ENCODE measurements around the gene TMEM229B.

TMEM229B gene

GRCh38 chr14:67487937-67488893 lies at the start of gene TMEM229B:
Gene TMEM229B, minus strand, starts transcription at chr14:67488721. Its CDS starts 14,798 bp downstream, at chr14:67473923.
- DNase-seq: no peak

- no peak for DNase-seq
These were observed 49.2 kb upstream of the TMEM229B start for GRCh38 chr14:67537736-67538135.

GRCh38 chr14:67536087-67536486 lies 47.6 kb upstream of the TMEM229B start:
- DNase-seq: no peak

GRCh38 chr14:67533754-67534085 lies 45.2 kb upstream of the TMEM229B start:
- DNase-seq: no peak

GRCh38 chr14:67532998-67533753 lies 44.7 kb upstream of the TMEM229B start, which contains the start of gene PLEKHH1:
Gene PLEKHH1, plus strand, starts transcription at chr14:67533290. Its CDS starts 8,578 bp downstream, at chr14:67541868.
- peak; percentile 70 for DNase-seq

- DNase-seq: no peak
These were observed 44.1 kb upstream of the TMEM229B start for GRCh38 chr14:67532606-67532997.

- no peak for DNase-seq
These were observed 41.7 kb upstream of the TMEM229B start for GRCh38 chr14:67529947-67530935.

GRCh38 chr14:67528276-67528675 lies 39.8 kb upstream of the TMEM229B start:
- no peak for DNase-seq

GRCh38 chr14:67527756-67528155 lies 39.2 kb upstream of the TMEM229B start:
- DNase-seq: no peak

- peak; percentile 31 for DNase-seq
These were observed 38.3 kb upstream of the TMEM229B start for GRCh38 chr14:67526676-67527459.

- DNase-seq: no peak
These were observed 37.7 kb upstream of the TMEM229B start for GRCh38 chr14:67526181-67526580.

GRCh38 chr14:67525389-67525788 lies 36.9 kb upstream of the TMEM229B start:
- no peak for DNase-seq

GRCh38 chr14:67524634-67524963 lies 36.1 kb upstream of the TMEM229B start:
- DNase-seq: peak; percentile 30

- no peak for DNase-seq
These were observed 35.5 kb upstream of the TMEM229B start for GRCh38 chr14:67523764-67524633.

- DNase-seq: no peak
These were observed 33.7 kb upstream of the TMEM229B start for GRCh38 chr14:67522270-67522669.

GRCh38 chr14:67520482-67520881 lies 32.0 kb upstream of the TMEM229B start:
- DNase-seq: no peak

- DNase-seq: no peak
These were observed 30.9 kb upstream of the TMEM229B start for GRCh38 chr14:67519406-67519805.

GRCh38 chr14:67517083-67517482 lies 28.6 kb upstream of the TMEM229B start:
- DNase-seq: no peak

GRCh38 chr14:67516676-67517075 lies 28.2 kb upstream of the TMEM229B start:
- no peak for DNase-seq

- no peak for DNase-seq
These were observed 27.0 kb upstream of the TMEM229B start for GRCh38 chr14:67515386-67516079.
